IMR-90 (cell line): ENCODE measurements around the gene SLC2A1. TPM values are rescaled to one million over a fixed set of nuclear protein-coding genes. Genes with fewer than 3 reads are reported as not detected.
A peak's percentile ranks its signal among the peaks of the same experiment; 100 is the strongest.

Source experiments
- ATAC-seq: fragments of 200-7000 bp; cut with Tn5 transposase; 2 replicates; pipeline ENCODE4 v1.9.1; 2020; ENCODE audit warnings: low read depth, mild to moderate bottlenecking, moderate library complexity
- BruUV-seq: library from RNA; stranded (reverse); fragments of 400-500 nt; replicated peaks from 2 replicates; lab custom pipeline; 2021; lab: Mats Ljungman, UMichigan
- CTCF ChIA-PET: fragments of 300-600 bp; formaldehyde crosslinking; extraction: SDS; loops from one replicate; lab custom pipeline; 2021; ENCODE audit warnings: antibody characterized with exemption; lab: Yijun Ruan, JAX
- POLR2A ChIA-PET: fragments of 300-600 bp; sonication (Branson Sonifier 250); formaldehyde crosslinking; loops from one replicate; lab custom pipeline; 2022; ENCODE audit warnings: antibody characterized with exemption; ENCODE audit not compliant: unreplicated experiment; lab: Charles Lee
- DNase-seq: peaks from one replicate; pipeline ENCODE4 v3.0.0; 2013
- H2AFZ ChIP-seq: replicated peaks from 2 replicates; pipeline ENCODE3; 2013; ENCODE audit warnings: low read length, mild to moderate bottlenecking; ENCODE audit not compliant: poor library complexity
- H2AK5ac ChIP-seq: 2 replicates; pipeline ENCODE4 v1.6.1; 2013; ENCODE audit warnings: low read depth, low read length, inconsistent platforms
- H2AK9ac ChIP-seq: replicated peaks from 2 replicates; pipeline ENCODE3; 2013; ENCODE audit warnings: mild to moderate bottlenecking, low read depth, low read length, moderate library complexity; ENCODE audit not compliant: poor library complexity
- H2BK120ac ChIP-seq: 2 replicates; pipeline ENCODE4 v1.6.1; 2013; ENCODE audit warnings: low read depth, low read length, inconsistent platforms
- H2BK15ac ChIP-seq: 3 replicates; pipeline ENCODE4 v1.6.1; 2013; ENCODE audit warnings: low read depth, low read length, inconsistent platforms
- H2BK20ac ChIP-seq: 2 replicates; pipeline ENCODE4 v1.6.1; 2013; ENCODE audit warnings: low read depth, mild to moderate bottlenecking, inconsistent platforms, low read length, moderate library complexity
- H2BK5ac ChIP-seq: 2 replicates; pipeline ENCODE4 v1.6.1; 2013; ENCODE audit warnings: mild to moderate bottlenecking, low read depth, low read length, inconsistent platforms; ENCODE audit not compliant: poor library complexity, severe bottlenecking
- H3K14ac ChIP-seq: replicated peaks from 2 replicates; pipeline ENCODE4 v1.6.1; 2013; ENCODE audit warnings: low read depth, low read length, inconsistent platforms
- H3K18ac ChIP-seq: 2 replicates; pipeline ENCODE4 v1.6.1; 2013; ENCODE audit warnings: low read depth, low read length, control low read depth
- H3K23ac ChIP-seq: 2 replicates; pipeline ENCODE4 v1.6.1; 2013; ENCODE audit warnings: low read depth, low read length, inconsistent platforms
- H3K27ac ChIP-seq: 2 replicates; pipeline ENCODE4 v1.5.1; 2013; ENCODE audit warnings: mild to moderate bottlenecking, control low read depth, low read length; ENCODE audit not compliant: insufficient read depth
- H3K27me3 ChIP-seq: 2 replicates; pipeline ENCODE4 v1.6.1; 2013; ENCODE audit warnings: low read length; ENCODE audit not compliant: control insufficient read depth, insufficient read depth
- H3K36me3 ChIP-seq: 2 replicates; pipeline ENCODE4 v1.6.1; 2013; ENCODE audit warnings: low read length, mixed read lengths; ENCODE audit not compliant: control insufficient read depth, insufficient read depth
- H3K4ac ChIP-seq: 2 replicates; pipeline ENCODE4 v1.6.1; 2013; ENCODE audit warnings: low read depth, low read length, inconsistent platforms
- H3K4me1 ChIP-seq: 2 replicates; pipeline ENCODE4 v1.6.1; 2013; ENCODE audit warnings: low read length, mixed read lengths; ENCODE audit not compliant: control insufficient read depth, insufficient read depth
- H3K4me2 ChIP-seq: 2 replicates; pipeline ENCODE4 v1.6.1; 2013; ENCODE audit warnings: low read depth, mild to moderate bottlenecking, control low read depth, low read length, moderate library complexity
- H3K4me3 ChIP-seq: 2 replicates; pipeline ENCODE4 v1.5.1; 2013; ENCODE audit warnings: low read depth, mild to moderate bottlenecking, control low read depth, low read length, moderate library complexity; ENCODE audit not compliant: insufficient read depth
- H3K56ac ChIP-seq: 2 replicates; pipeline ENCODE4 v1.6.1; 2013; ENCODE audit warnings: low read length, inconsistent platforms; ENCODE audit not compliant: insufficient read depth; ENCODE audit errors: extremely low read depth
- H3K79me1 ChIP-seq, 2 experiments: 2 replicates each; pipeline ENCODE4 v1.6.1; 2013; ENCODE audit warnings: low read length in 2 of 2, inconsistent platforms in 1 of 2, low read depth in 1 of 2
- H3K9ac ChIP-seq: 2 replicates; pipeline ENCODE4 v1.6.1; 2013; ENCODE audit warnings: low read depth, low read length, control low read depth
- H3K9me1 ChIP-seq: 2 replicates; pipeline ENCODE4 v1.6.1; 2013; ENCODE audit warnings: low read length, inconsistent platforms; ENCODE audit not compliant: insufficient read depth
- H3K9me3 ChIP-seq: 2 replicates; pipeline ENCODE4 v1.6.1; 2013; ENCODE audit warnings: low read length; ENCODE audit not compliant: control insufficient read depth, insufficient read depth
- H4K20me1 ChIP-seq: 2 replicates; pipeline ENCODE4 v1.6.1; 2013; ENCODE audit warnings: low read length, inconsistent platforms; ENCODE audit not compliant: insufficient read depth
- H4K5ac ChIP-seq: 2 replicates; pipeline ENCODE4 v1.6.1; 2013; ENCODE audit warnings: mild to moderate bottlenecking, low read depth, low read length, control low read depth
- H4K8ac ChIP-seq, 2 experiments: 2 replicates each; pipeline ENCODE4 v1.6.1; 2013; ENCODE audit warnings: low read depth in 2 of 2, low read length in 2 of 2, control low read depth in 1 of 2, inconsistent platforms in 1 of 2
- H4K91ac ChIP-seq: 2 replicates; pipeline ENCODE4 v1.6.1; 2013; ENCODE audit warnings: low read depth, low read length, inconsistent platforms; ENCODE audit not compliant: insufficient read depth
- BHLHE40 ChIP-seq: fragments of 150-350 bp; IDR thresholded peaks from 2 replicates; pipeline ENCODE4 v1.6.1; 2016; ENCODE audit warnings: mild to moderate bottlenecking, low read depth, low read length
- CEBPB ChIP-seq: IDR thresholded peaks from 2 replicates; pipeline ENCODE4 v1.6.1; 2012; ENCODE audit warnings: low read depth, low read length, improper control_type of control experiment
- CHD1 ChIP-seq: IDR thresholded peaks from 2 replicates; pipeline ENCODE4 v1.6.1; 2012; ENCODE audit warnings: low read depth, low read length, improper control_type of control experiment
- CTCF ChIP-seq: conservative IDR thresholded peaks from 2 replicates; pipeline ENCODE4 v1.5.1; 2012; ENCODE audit warnings: mild to moderate bottlenecking, low read depth, low read length, improper control_type of control experiment
- ELK1 ChIP-seq: fragments of 150-350 bp; IDR thresholded peaks from 2 replicates; pipeline ENCODE4 v1.6.1; 2016; ENCODE audit warnings: low read depth, mild to moderate bottlenecking, low read length, moderate library complexity, borderline replicate concordance
- FOS ChIP-seq: fragments of 150-350 bp; IDR thresholded peaks from 2 replicates; pipeline ENCODE4 v1.6.1; 2016; ENCODE audit warnings: low read depth, low read length
- MAFK ChIP-seq: IDR thresholded peaks from 2 replicates; pipeline ENCODE4 v1.6.1; 2012; ENCODE audit warnings: low read depth, low read length, improper control_type of control experiment
- NFE2L2 ChIP-seq: fragments of 150-350 bp; IDR thresholded peaks from 2 replicates; pipeline ENCODE4 v1.6.1; 2016; ENCODE audit warnings: low read depth, mild to moderate bottlenecking, low read length
- POLR2A ChIP-seq: IDR thresholded peaks from 2 replicates; pipeline ENCODE4 v1.6.1; 2012; ENCODE audit warnings: mild to moderate bottlenecking, low read depth, low read length
- RAD21 ChIP-seq: IDR thresholded peaks from 2 replicates; pipeline ENCODE4 v1.6.1; 2012; ENCODE audit warnings: low read length, improper control_type of control experiment
- RFX5 ChIP-seq: IDR thresholded peaks from 2 replicates; pipeline ENCODE4 v1.8.0; 2012; ENCODE audit warnings: low read depth, mild to moderate bottlenecking, low read length, moderate library complexity
- WGBS, 2 experiments: methylation state at CpG; one replicate each; pipeline versions ENCODE4 v1.1.5 to v1.1.7; 2013; ENCODE audit warnings: missing lambda C conversion rate in 2 of 2; ENCODE audit not compliant: insufficient read length in 1 of 2; ENCODE audit errors: extremely low coverage in 2 of 2; 5-methylcytosine and 5-hydroxymethylcytosine counted together
- dilution Hi-C: fragments of 300-500 bp; cut with HindIII; formaldehyde crosslinking; loops from one replicate; pipeline ENCODE4 v1.14.3; 2018; ENCODE audit warnings: low sequenced_read_pairs; ENCODE audit not compliant: unreplicated experiment
- in situ Hi-C: fragments of 300-500 bp; cut with MboI; formaldehyde crosslinking; loops from 3 replicates; pipeline ENCODE4 v1.14.3; 2019; ENCODE audit warnings: low sequenced_read_pairs, inconsistent platforms, mixed read lengths
- intact Hi-C: fragments of 100-400 bp; cut with micrococcal nuclease; formaldehyde crosslinking; loops from 2 replicates; pipeline ENCODE4 v1.10.0; 2022
- polyA plus RNA-seq, 3 experiments: library from polyadenylated mRNA; depleted of rRNA; stranded (reverse); fragments of >200 nt; gene quantifications; 2 replicates each; pipeline ENCODE4 v1.2.3, GENCODE V29; 2012; ENCODE audit warnings: low replicate concordance in 1 of 3
- total RNA-seq: library from RNA; depleted of rRNA; stranded (reverse); fragments of >200 nt; gene quantifications from 2 replicates; pipeline ENCODE4 v1.2.3, GENCODE V29; 2012

Gene SLC2A1
- total and polyA plus RNA-seq, 2 of the 4 experiments (the other 2 are of a cell fraction), result 200 to 395 TPM

- Histone ChIP-seq H3K23ac (no peak overlapping the region), H3K4me2 (no peak overlapping the region), H2BK20ac (no peak overlapping the region), H3K14ac (no peak overlapping the region), H3K36me3 (no peaks in the 10 kb centered on the region), H4K5ac (no peak overlapping the region), H2AFZ (peak overlapping the region; percentile 41), H2BK5ac (no peak overlapping the region), H2AK9ac (no peak overlapping the region), H3K79me1 (no peaks in the 10 kb centered on the region), H3K4me3 (no peak overlapping the region), H4K8ac (no peak overlapping the region), H2BK120ac (no peak overlapping the region), H3K4ac (no peak overlapping the region), H3K9me1 (no peaks in the 10 kb centered on the region), H4K91ac (no peak overlapping the region), H4K20me1 (no peaks in the 10 kb centered on the region; the same call in 1 of the 2 replicates), H3K4me1 (no peaks in the 10 kb centered on the region), H2BK15ac (no peak overlapping the region), H3K27ac (no peak overlapping the region), H3K56ac (no peak overlapping the region), H3K18ac (no peak overlapping the region), H3K9ac (no peak overlapping the region), H3K9me3 (no peaks in the 10 kb centered on the region), H2AK5ac (no peak overlapping the region), H3K27me3 (peaks cover 10% of the 10 kb centered on the region)
- WGBS, 2 experiments, result 82% methylated on average over 17 of the region's 31 CpGs; no CpG with 5 or more reads in 1 of the 2 experiments
- dilution Hi-C loops, result no loop called here
- no peak for DNase-seq
- no TSS peak for BruUV-seq
- intact Hi-C loops, result no loop called here
- ATAC-seq, result no peak
- in situ Hi-C loops, result no loop called here
- ChIA-PET POLR2A (no interaction called here), CTCF (no interaction called here)
- TF ChIP-seq ELK1 (no peak), RAD21 (no peak), FOS (no peak), NFE2L2 (no peak), RFX5 (no peak), POLR2A (no peak), BHLHE40 (no peak), MAFK (no peak), CTCF (no peak), CEBPB (no peak), CHD1 (no peak)
Observed at GRCh38 chr1:42888013-42888633, 70.5 kb downstream of the SLC2A1 start.
